Brain microvascular endothelial cell (primary cell): ENCODE results near the gene TMPRSS5.

Experiments used
- DNase-seq: peaks from one replicate; pipeline ENCODE4 v3.0.0-alpha.2; 2020
- H3K27ac ChIP-seq: fragments of 250-450 bp; sonication (Bioruptor Pico); 2 replicates; pipeline ENCODE4 v1.5.1; 2020; ENCODE audit warnings: mild to moderate bottlenecking, moderate library complexity
- H3K27me3 ChIP-seq: fragments of 250-450 bp; sonication (Bioruptor Pico); replicated peaks from 2 replicates; pipeline ENCODE4 v1.5.1; 2020; ENCODE audit warnings: mild to moderate bottlenecking
- H3K36me3 ChIP-seq: fragments of 250-450 bp; sonication (Bioruptor Pico); replicated peaks from 2 replicates; pipeline ENCODE4 v1.5.1; 2020; ENCODE audit warnings: mild to moderate bottlenecking
- H3K4me3 ChIP-seq: 2 replicates; pipeline ENCODE4 v1.5.1; 2011; ENCODE audit warnings: low read depth, mild to moderate bottlenecking, control low read depth, low read length, moderate library complexity
- CTCF ChIP-seq: IDR thresholded peaks from 2 replicates; pipeline ENCODE4 v1.5.1; 2011; ENCODE audit warnings: low read depth, mild to moderate bottlenecking, moderate library complexity, low read length, control low read depth, inconsistent platforms; ENCODE audit errors: missing control alignments
- in situ Hi-C: cut with HindIII; loops from 2 replicates; pipeline ENCODE4 v1.10.0; 2017; ENCODE audit warnings: low sequenced_read_pairs, low pct_ligation_motif_present

Gene TMPRSS5

GRCh38 chr11:113643006-113643585 lies 63.0 kb downstream of the TMPRSS5 start:
- H3K4me3 ChIP-seq: no peak overlapping the region
- H3K36me3 ChIP-seq: no peaks in the 10 kb centered on the region
- H3K27me3 ChIP-seq: no peaks in the 10 kb centered on the region
- in situ Hi-C loops: no loop called here
- DNase-seq: no peak
- TF ChIP-seq CTCF: no peak
- no peak overlapping the region for H3K27ac ChIP-seq

- Histone ChIP-seq H3K27ac (no peak overlapping the region), H3K27me3 (no peaks in the 10 kb centered on the region), H3K36me3 (no peaks in the 10 kb centered on the region), H3K4me3 (no peak overlapping the region)
- in situ Hi-C loops: no loop called here
- no peak for TF ChIP-seq CTCF
- DNase-seq: no peak
Observed at GRCh38 chr11:113642090-113642489, 64.0 kb downstream of the TMPRSS5 start.

- no peak for TF ChIP-seq CTCF
Observed at GRCh38 chr11:113638376-113638775, 67.7 kb downstream of the TMPRSS5 start.

GRCh38 chr11:113637636-113638035 lies 68.5 kb downstream of the TMPRSS5 start:
- Histone ChIP-seq H3K4me3 (no peak overlapping the region), H3K27me3 (no peaks in the 10 kb centered on the region), H3K27ac (no peak overlapping the region), H3K36me3 (no peaks in the 10 kb centered on the region)
- in situ Hi-C loops: no loop called here
- no peak for TF ChIP-seq CTCF
- no peak for DNase-seq

More at GRCh38 chr11:113638376-113638775, 67.7 kb downstream of the TMPRSS5 start:
- DNase-seq: no peak
- Histone ChIP-seq H3K36me3 (no peaks in the 10 kb centered on the region), H3K27me3 (no peaks in the 10 kb centered on the region), H3K4me3 (no peak overlapping the region), H3K27ac (no peak overlapping the region)
- in situ Hi-C loops: no loop called here
